Astrocyte (in vitro differentiated cells and primary cell): ENCODE results near the gene ETFA. TPM values are rescaled to one million over a fixed set of nuclear protein-coding genes. Genes with fewer than 3 reads are reported as not detected.
A peak's percentile ranks its signal among the peaks of the same experiment; 100 is the strongest.
"Not testable (repeated sequence)": the region's sequence is repeated elsewhere in the genome, so short reads cannot be mapped to it uniquely, and the experiment has no call there.

Experiments used
- DNase-seq: peaks from one replicate; pipeline ENCODE4 v3.0.0-alpha.2; 2010; ENCODE audit warnings: low read depth
- FAIRE-seq: peaks from 2 replicates; lab custom pipeline; 2011; peaks lifted over from hg19 to GRCh38; lab: Jason Lieb, UNC
- H2AFZ ChIP-seq: 2 replicates; pipeline ENCODE4 v1.6.0; 2012; ENCODE audit warnings: low read depth, low read length, inconsistent platforms
- H3K27ac ChIP-seq: 2 replicates; pipeline ENCODE4 v1.5.1; 2011; ENCODE audit warnings: low read depth, low read length, inconsistent platforms
- H3K27me3 ChIP-seq: 2 replicates; pipeline ENCODE4 v1.6.0; 2011; ENCODE audit warnings: low read length, inconsistent platforms; ENCODE audit not compliant: insufficient read depth
- H3K36me3 ChIP-seq: 2 replicates; pipeline ENCODE4 v1.5.1; 2011; ENCODE audit warnings: low read length, inconsistent platforms; ENCODE audit not compliant: insufficient read depth
- H3K4me1 ChIP-seq: 2 replicates; pipeline ENCODE4 v1.5.1; 2011; ENCODE audit warnings: low read length, inconsistent platforms; ENCODE audit not compliant: insufficient read depth
- H3K4me2 ChIP-seq: 2 replicates; pipeline ENCODE4 v1.6.0; 2012; ENCODE audit warnings: low read length, inconsistent platforms
- H3K4me3 ChIP-seq: 2 replicates; pipeline ENCODE4 v1.5.1; 2011; ENCODE audit warnings: low read depth, mild to moderate bottlenecking, low read length, inconsistent platforms; ENCODE audit not compliant: insufficient read depth
- H3K79me2 ChIP-seq: 2 replicates; pipeline ENCODE4 v1.6.0; 2012; ENCODE audit warnings: mild to moderate bottlenecking, low read length, inconsistent platforms; ENCODE audit not compliant: insufficient read depth
- H3K9ac ChIP-seq: 2 replicates; pipeline ENCODE4 v1.6.0; 2012; ENCODE audit warnings: mild to moderate bottlenecking, low read length, inconsistent platforms
- H3K9me3 ChIP-seq: 2 replicates; pipeline ENCODE4 v1.5.1; 2012; ENCODE audit warnings: low read depth, mild to moderate bottlenecking, low read length, inconsistent platforms; ENCODE audit not compliant: insufficient read depth
- H4K20me1 ChIP-seq: 2 replicates; pipeline ENCODE4 v1.6.0; 2012; ENCODE audit warnings: low read length, inconsistent platforms; ENCODE audit not compliant: insufficient read depth
- H3K27ac Mint-ChIP-seq: one replicate; pipeline ENCODE4 v1.8.0; 2021; ENCODE audit warnings: mild to moderate bottlenecking, mixed read lengths; ENCODE audit not compliant: unreplicated experiment
- H3K27me3 Mint-ChIP-seq: one replicate; pipeline ENCODE4 v1.8.0; 2021; ENCODE audit warnings: low read depth, mixed read lengths; ENCODE audit not compliant: unreplicated experiment
- H3K36me3 Mint-ChIP-seq: one replicate; pipeline ENCODE4 v1.8.0; 2021; ENCODE audit warnings: low read depth, mixed read lengths; ENCODE audit not compliant: unreplicated experiment
- H3K4me1 Mint-ChIP-seq: one replicate; pipeline ENCODE4 v1.8.0; 2021; ENCODE audit warnings: low read depth, mixed read lengths; ENCODE audit not compliant: unreplicated experiment
- H3K4me3 Mint-ChIP-seq: one replicate; pipeline ENCODE4 v1.8.0; 2021; ENCODE audit warnings: mild to moderate bottlenecking, moderate library complexity, mixed read lengths; ENCODE audit not compliant: unreplicated experiment
- H3K9me3 Mint-ChIP-seq: one replicate; pipeline ENCODE4 v1.8.0; 2021; ENCODE audit warnings: mild to moderate bottlenecking, mixed read lengths; ENCODE audit not compliant: unreplicated experiment
- CTCF ChIP-seq: IDR thresholded peaks from 2 replicates; pipeline ENCODE4 v1.5.1; 2011; ENCODE audit warnings: low read depth, mild to moderate bottlenecking, inconsistent platforms, low read length, moderate library complexity; ENCODE audit not compliant: insufficient read depth
- EZH2 ChIP-seq: IDR thresholded peaks from 2 replicates; pipeline ENCODE4 v1.6.1; 2012; ENCODE audit warnings: mild to moderate bottlenecking, low read length, inconsistent platforms; ENCODE audit not compliant: insufficient read depth
- total RNA-seq: library from RNA; stranded (reverse); gene quantifications from 2 replicates; pipeline ENCODE4 v1.2.1, GENCODE V29; 2021

Gene ETFA
- total RNA-seq, 1 donor from 2014 or later = 126 TPM

DNA sequence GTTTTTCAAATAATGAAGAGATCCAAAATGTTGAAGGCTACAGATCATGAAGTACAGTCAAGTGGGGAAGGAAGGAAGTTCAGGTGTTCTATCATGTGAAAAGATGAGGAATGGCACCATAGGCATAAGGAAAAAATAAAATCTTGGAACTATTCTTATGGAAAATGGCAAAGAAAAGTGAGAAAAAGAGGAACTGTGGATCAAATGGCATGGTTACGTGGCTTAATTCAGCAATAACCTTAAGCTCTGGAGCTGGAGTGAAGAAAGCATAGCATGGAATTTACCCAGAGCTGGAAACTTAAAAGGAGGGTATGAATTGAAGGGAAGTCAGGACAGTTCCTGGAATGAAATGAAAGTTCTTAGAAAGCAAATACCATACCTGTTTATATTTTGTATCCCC lies 14.4 kb downstream of the ETFA start:
- Mint-ChIP-seq H3K27ac (no peak overlapping the region), H3K9me3 (no peaks in the 10 kb centered on the region), H3K4me1 (no peaks in the 10 kb centered on the region), H3K4me3 (no peak overlapping the region), H3K27me3 (no peaks in the 10 kb centered on the region), H3K36me3 (peaks cover 2% of the 10 kb centered on the region)
- Histone ChIP-seq H3K36me3 (no peaks in the 10 kb centered on the region), H3K27ac (no peak overlapping the region), H2AFZ (no peak overlapping the region), H4K20me1 (peaks cover 64% of the 10 kb centered on the region), H3K79me2 (peaks cover 87% of the 10 kb centered on the region), H3K27me3 (no peaks in the 10 kb centered on the region), H3K9me3 (no peaks in the 10 kb centered on the region), H3K9ac (no peak overlapping the region), H3K4me2 (no peak overlapping the region), H3K4me1 (no peaks in the 10 kb centered on the region), H3K4me3 (no peak overlapping the region)
- no peak for FAIRE-seq
- TF ChIP-seq CTCF = no peak
- TF ChIP-seq EZH2 = no peak
- DNase-seq = no peak

DNA sequence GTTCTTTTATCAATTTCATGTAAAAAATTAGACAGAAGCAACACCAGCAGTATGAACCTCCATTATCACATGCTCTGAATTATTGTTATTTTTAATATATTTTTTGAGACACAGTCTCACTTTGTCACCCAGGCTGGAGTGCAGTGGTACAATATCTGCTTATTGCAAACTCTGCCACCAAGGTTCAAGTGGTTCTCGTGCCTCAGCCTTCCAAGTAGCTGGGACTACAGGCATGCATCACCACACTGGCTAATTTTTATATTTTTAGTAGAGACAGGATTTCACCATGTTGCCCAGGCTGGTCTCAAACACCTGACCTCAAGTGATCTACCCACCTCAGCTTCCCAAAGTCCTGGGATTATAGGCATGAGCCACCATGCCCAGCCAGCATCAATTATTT lies 16.8 kb downstream of the ETFA start:
- not testable (repeated sequence) for H3K9ac ChIP-seq, H3K9me3 ChIP-seq, H3K4me2 ChIP-seq, H3K36me3 ChIP-seq, H3K36me3 Mint-ChIP-seq, H3K27ac Mint-ChIP-seq, H3K27me3 Mint-ChIP-seq, H3K4me1 ChIP-seq, H3K27ac ChIP-seq, H3K27me3 ChIP-seq, FAIRE-seq, H3K4me3 Mint-ChIP-seq, H2AFZ ChIP-seq, H3K4me3 ChIP-seq, H3K9me3 Mint-ChIP-seq, DNase-seq, H3K4me1 Mint-ChIP-seq
- peaks cover 57% of the 10 kb centered on the region for H4K20me1 ChIP-seq
- H3K79me2 ChIP-seq = peaks cover 76% of the 10 kb centered on the region

- Mint-ChIP-seq H3K4me1 (no peaks in the 10 kb centered on the region), H3K36me3 (peaks cover 2% of the 10 kb centered on the region), H3K4me3 (no peak overlapping the region), H3K9me3 (no peaks in the 10 kb centered on the region), H3K27ac (no peak overlapping the region), H3K27me3 (no peaks in the 10 kb centered on the region)
- no peaks in the 10 kb centered on the region for H3K27me3 ChIP-seq
- peak; percentile 18 for DNase-seq
- H3K4me1 ChIP-seq = no peaks in the 10 kb centered on the region
- H3K4me2 ChIP-seq = no peak overlapping the region
- H3K27ac ChIP-seq = no peak overlapping the region
- H3K79me2 ChIP-seq = peaks cover 65% of the 10 kb centered on the region
- H3K4me3 ChIP-seq = no peak overlapping the region
- FAIRE-seq = no peak
- H3K9ac ChIP-seq = no peak overlapping the region
- TF ChIP-seq CTCF (no peak), EZH2 (no peak)
- H2AFZ ChIP-seq = no peak overlapping the region
- no peaks in the 10 kb centered on the region for H3K36me3 ChIP-seq
- H3K9me3 ChIP-seq = no peaks in the 10 kb centered on the region
- peaks cover 51% of the 10 kb centered on the region for H4K20me1 ChIP-seq
These were observed 17.9 kb downstream of the ETFA start for GRCh38 chr15:76293361-76293760.
